ENCODE measurements around the gene SPC25. TPM values are rescaled to one million over a fixed set of nuclear protein-coding genes. Genes with fewer than 3 reads are reported as not detected.
A peak's percentile ranks its signal among the peaks of the same experiment; 100 is the strongest.

Gene SPC25
- total and polyA plus RNA-seq, 9 of the 15 experiments (the other 6 are each of a cell fraction or from before 2014, with no cell fraction given) = 44.8 to 100 (median 75.0) TPM

DNA sequence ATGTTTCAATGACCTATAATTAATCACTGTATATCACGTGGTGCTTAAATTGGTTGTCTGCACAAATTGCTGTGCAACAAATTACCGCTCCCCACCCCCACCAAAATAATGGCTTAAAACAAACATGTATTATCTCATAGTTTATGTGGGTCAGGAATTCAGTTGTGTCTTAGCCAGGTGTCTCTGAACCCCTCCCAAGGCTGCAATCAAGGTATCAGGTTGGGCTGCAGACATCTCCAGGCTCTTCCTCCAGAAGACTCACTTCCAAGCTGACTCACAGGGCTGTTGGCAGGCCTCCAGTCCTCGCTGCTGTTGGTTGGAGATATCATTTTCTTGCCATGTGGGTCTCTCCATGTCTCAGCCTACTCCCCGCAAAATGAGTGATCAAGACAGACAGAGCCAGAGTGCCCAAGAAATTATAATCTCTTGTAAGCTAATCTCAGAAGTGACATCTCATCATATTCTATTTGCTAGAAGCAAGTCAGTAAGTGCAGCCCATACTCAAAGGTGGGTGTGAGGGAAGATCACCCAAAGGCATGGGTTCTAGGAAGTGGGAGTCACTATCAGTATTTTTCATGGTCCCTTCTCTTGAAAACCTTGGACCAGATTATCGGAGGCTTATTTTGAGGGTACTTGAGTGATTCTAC, 38.4 kb downstream of the SPC25 start (continued):
- TF ChIP-seq PRPF4 (IDR thresholded peaks at IDR 0.05; ENCODE audit: insufficient read depth, low read depth, low read length, poor library complexity, severe bottlenecking) (no peak), KDM5B (IDR thresholded peaks at IDR 0.05; ENCODE audit: insufficient replicate concordance, low read depth, low read length) (no peak), NONO (IDR thresholded peaks at IDR 0.05; ENCODE audit: low read depth in 2 of 2, low read length in 1 of 2) (peak in 1 of 2 experiments; percentile 59; a peak in 1 of 4 replicates), NR2F6 (CRISPR knock-in tag; IDR thresholded peaks at IDR 0.05) (no peak), ZEB2 (IDR thresholded peaks at IDR 0.05) (peak; percentile 99), NEUROD1 (IDR thresholded peaks at IDR 0.05; ENCODE audit: borderline replicate concordance, low read depth, low read length, partially characterized antibody) (peak; percentile 87), MYNN (IDR thresholded peaks at IDR 0.05) (peak; percentile 79; the same call in 1 of the 2 replicates), MYNN (CRISPR knock-in tag; IDR thresholded peaks at IDR 0.05) (no peak), PYGO2 (tag; IDR thresholded peaks at IDR 0.05) (no peak), EGR1 (conservative IDR thresholded peaks at IDR 0.05) (peak; percentile 73; the same call in 1 of the 2 replicates), ZBTB17 (CRISPR knock-in tag; IDR thresholded peaks at IDR 0.05) (no peak), CBX1 (IDR thresholded peaks at IDR 0.05; ENCODE audit: low read depth) (peak; percentile 64), MTA3 (IDR thresholded peaks at IDR 0.05; ENCODE audit: borderline replicate concordance) (peak; percentile 93), TCF3 (CRISPR knock-in tag; IDR thresholded peaks at IDR 0.05) (peak; percentile 98), FUS (optimal IDR thresholded peaks at IDR 0.05; ENCODE audit: low read depth, low read length) (no peak), ZNF347 (CRISPR knock-in tag; IDR thresholded peaks at IDR 0.05; ENCODE audit: low read depth) (no peak), SREBF1 (IDR thresholded peaks at IDR 0.05; ENCODE audit: borderline replicate concordance, low read depth, low read length) (no peak), SIN3B (IDR thresholded peaks at IDR 0.05; ENCODE audit: low read depth) (0 out of 2 replicates have a peak, but pooled peaks have one; percentile 13), XRCC5 (IDR thresholded peaks at IDR 0.05; ENCODE audit: low read depth, low read length) (no peak), TEAD1 (CRISPR knock-in tag; IDR thresholded peaks at IDR 0.05) (peak in 1 of 2 experiments; percentile 67; a peak in 2 of 4 replicates)
- TF ChIP-seq, protein P1, sequence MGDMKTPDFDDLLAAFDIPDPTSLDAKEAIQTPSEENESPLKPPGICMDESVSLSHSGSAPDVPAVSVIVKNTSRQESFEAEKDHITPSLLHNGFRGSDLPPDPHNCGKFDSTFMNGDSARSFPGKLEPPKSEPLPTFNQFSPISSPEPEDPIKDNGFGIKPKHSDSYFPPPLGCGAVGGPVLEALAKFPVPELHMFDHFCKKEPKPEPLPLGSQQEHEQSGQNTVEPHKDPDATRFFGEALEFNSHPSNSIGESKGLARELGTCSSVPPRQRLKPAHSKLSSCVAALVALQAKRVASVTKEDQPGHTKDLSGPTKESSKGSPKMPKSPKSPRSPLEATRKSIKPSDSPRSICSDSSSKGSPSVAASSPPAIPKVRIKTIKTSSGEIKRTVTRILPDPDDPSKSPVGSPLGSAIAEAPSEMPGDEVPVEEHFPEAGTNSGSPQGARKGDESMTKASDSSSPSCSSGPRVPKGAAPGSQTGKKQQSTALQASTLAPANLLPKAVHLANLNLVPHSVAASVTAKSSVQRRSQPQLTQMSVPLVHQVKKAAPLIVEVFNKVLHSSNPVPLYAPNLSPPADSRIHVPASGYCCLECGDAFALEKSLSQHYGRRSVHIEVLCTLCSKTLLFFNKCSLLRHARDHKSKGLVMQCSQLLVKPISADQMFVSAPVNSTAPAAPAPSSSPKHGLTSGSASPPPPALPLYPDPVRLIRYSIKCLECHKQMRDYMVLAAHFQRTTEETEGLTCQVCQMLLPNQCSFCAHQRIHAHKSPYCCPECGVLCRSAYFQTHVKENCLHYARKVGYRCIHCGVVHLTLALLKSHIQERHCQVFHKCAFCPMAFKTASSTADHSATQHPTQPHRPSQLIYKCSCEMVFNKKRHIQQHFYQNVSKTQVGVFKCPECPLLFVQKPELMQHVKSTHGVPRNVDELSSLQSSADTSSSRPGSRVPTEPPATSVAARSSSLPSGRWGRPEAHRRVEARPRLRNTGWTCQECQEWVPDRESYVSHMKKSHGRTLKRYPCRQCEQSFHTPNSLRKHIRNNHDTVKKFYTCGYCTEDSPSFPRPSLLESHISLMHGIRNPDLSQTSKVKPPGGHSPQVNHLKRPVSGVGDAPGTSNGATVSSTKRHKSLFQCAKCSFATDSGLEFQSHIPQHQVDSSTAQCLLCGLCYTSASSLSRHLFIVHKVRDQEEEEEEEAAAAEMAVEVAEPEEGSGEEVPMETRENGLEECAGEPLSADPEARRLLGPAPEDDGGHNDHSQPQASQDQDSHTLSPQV (IDR thresholded peaks at IDR 0.05) = peak; percentile 68

Data from K562 (cell line).